Measurements from ENCODE around the gene SLC2A14. TPM values are rescaled to one million over a fixed set of nuclear protein-coding genes. Genes with fewer than 3 reads are reported as not detected.
"Not testable (repeated sequence)": the region's sequence is repeated elsewhere in the genome, so short reads cannot be mapped to it uniquely, and the experiment has no call there.

The SLC2A14 gene
- total RNA-seq, 1 donor from 2014 or later: not detected

GRCh38 chr12:7835116-7835515 is 37.6 kb downstream of the SLC2A14 start:
- TF ChIP-seq, protein P1, sequence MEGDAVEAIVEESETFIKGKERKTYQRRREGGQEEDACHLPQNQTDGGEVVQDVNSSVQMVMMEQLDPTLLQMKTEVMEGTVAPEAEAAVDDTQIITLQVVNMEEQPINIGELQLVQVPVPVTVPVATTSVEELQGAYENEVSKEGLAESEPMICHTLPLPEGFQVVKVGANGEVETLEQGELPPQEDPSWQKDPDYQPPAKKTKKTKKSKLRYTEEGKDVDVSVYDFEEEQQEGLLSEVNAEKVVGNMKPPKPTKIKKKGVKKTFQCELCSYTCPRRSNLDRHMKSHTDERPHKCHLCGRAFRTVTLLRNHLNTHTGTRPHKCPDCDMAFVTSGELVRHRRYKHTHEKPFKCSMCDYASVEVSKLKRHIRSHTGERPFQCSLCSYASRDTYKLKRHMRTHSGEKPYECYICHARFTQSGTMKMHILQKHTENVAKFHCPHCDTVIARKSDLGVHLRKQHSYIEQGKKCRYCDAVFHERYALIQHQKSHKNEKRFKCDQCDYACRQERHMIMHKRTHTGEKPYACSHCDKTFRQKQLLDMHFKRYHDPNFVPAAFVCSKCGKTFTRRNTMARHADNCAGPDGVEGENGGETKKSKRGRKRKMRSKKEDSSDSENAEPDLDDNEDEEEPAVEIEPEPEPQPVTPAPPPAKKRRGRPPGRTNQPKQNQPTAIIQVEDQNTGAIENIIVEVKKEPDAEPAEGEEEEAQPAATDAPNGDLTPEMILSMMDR (IDR thresholded peaks at IDR 0.05): no peak
- Histone ChIP-seq H3K4me3 (no peak overlapping the region), H3K9me3 (no peaks in the 10 kb centered on the region), H3K4me1 (no peaks in the 10 kb centered on the region), H3K36me3 (no peaks in the 10 kb centered on the region), H3K27me3 (no peaks in the 10 kb centered on the region), H3K27ac (no peak overlapping the region)
- intact Hi-C loops (cut with DNase I): no loop called here
- DNase-seq (ENCODE audit: low spot score in 2 of 2): no peak

DNA sequence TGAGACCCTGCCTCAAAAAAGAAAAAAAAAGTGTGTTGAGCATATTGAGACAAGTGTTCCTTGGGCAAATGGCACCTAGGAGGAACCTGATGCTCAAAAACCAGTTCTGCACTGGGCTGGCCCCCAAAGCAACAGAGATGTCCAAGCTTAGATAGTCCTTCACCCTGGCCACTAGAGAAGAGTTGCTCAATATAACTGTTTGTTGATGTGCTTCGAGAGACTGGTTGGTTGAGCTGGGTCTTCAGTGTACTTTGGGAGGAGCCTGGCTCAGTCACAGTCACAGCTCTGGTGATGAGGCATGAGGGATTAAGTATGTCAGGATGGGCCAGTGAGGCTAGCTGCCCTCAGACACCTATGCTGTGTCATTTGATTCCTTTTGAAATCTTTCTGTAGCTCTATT is 38.0 kb downstream of the SLC2A14 start:
- Histone ChIP-seq H3K36me3 (no peaks in the 10 kb centered on the region), H3K9me3 (no peaks in the 10 kb centered on the region), H3K27me3 (no peaks in the 10 kb centered on the region), H3K27ac (no peak overlapping the region), H3K4me1 (no peaks in the 10 kb centered on the region), H3K4me3 (no peak overlapping the region)
- TF ChIP-seq, protein P1 (IDR thresholded peaks at IDR 0.05): no peak
- no peak for DNase-seq (ENCODE audit: low spot score in 2 of 2)
- intact Hi-C loops (cut with DNase I): no loop called here

GRCh38 chr12:7833831-7834230 is 38.9 kb downstream of the SLC2A14 start:
- H3K4me3 ChIP-seq: no peak overlapping the region
- no peak for DNase-seq (ENCODE audit: low spot score in 2 of 2)
- TF ChIP-seq, protein P1 (IDR thresholded peaks at IDR 0.05): no peak
- no peak overlapping the region for H3K27ac ChIP-seq
- H3K27me3 ChIP-seq: no peaks in the 10 kb centered on the region
- H3K36me3 ChIP-seq: no peaks in the 10 kb centered on the region
- no peaks in the 10 kb centered on the region for H3K9me3 ChIP-seq
- intact Hi-C loops (cut with DNase I): no loop called here
- no peaks in the 10 kb centered on the region for H3K4me1 ChIP-seq

DNA sequence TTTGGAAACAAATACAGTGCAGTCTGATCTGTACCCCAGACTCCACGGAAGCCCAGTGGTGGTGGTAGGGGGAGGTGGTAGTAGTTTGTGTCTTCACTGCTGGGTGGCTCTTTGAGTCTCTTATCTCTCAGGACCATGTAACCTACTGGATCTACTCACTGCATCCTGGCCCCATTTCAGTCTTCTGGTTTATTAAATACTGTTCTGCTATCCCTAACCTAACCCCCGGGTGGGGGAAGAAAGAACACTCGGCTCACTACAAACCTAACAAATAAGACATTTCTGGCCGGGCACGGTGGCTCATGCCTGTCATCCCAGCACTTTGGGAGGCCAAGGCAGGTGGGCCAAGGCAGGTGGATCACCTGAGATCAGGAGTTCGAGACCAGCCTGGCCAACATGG is 39.5 kb downstream of the SLC2A14 start:
- H3K4me1 ChIP-seq; H3K27me3 ChIP-seq; H3K36me3 ChIP-seq; intact Hi-C loops (cut with DNase I); H3K27ac ChIP-seq; H3K9me3 ChIP-seq; DNase-seq (ENCODE audit: low spot score in 2 of 2); H3K4me3 ChIP-seq: not testable (repeated sequence)

GRCh38 chr12:7832059-7832696 is 40.5 kb downstream of the SLC2A14 start:
- Histone ChIP-seq H3K4me3 (no peak overlapping the region), H3K27me3 (no peaks in the 10 kb centered on the region), H3K4me1 (no peaks in the 10 kb centered on the region), H3K9me3 (no peaks in the 10 kb centered on the region), H3K27ac (no peak overlapping the region), H3K36me3 (no peaks in the 10 kb centered on the region)
- TF ChIP-seq, protein P1 (IDR thresholded peaks at IDR 0.05): peak in 1 of 3 experiments; percentile 30
- DNase-seq (ENCODE audit: low spot score in 2 of 2): no peak
- intact Hi-C loops (cut with DNase I): no loop called here

GRCh38 chr12:7829737-7830136 is 43.0 kb downstream of the SLC2A14 start:
- H3K4me3 ChIP-seq; H3K9me3 ChIP-seq; intact Hi-C loops (cut with DNase I): not testable (repeated sequence)

DNA sequence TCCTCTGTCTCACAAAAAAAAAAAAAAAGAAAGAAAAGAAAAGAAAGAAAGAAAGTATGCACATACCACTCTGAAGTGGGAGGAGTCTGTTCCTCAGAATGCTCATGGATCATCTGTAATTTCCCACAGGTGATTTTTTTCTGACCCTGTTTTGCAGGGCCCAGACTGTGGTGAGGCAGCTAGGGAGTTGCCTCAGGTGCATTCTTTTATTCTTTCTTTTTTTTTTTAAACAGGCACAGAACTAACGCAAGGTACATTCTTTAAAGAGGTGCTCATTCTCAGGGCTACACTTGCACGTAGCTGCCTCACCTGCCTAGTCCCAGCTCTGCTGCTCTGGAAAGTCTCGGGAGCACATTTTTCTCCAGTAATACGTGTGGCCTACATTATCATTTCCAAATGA is 47.0 kb downstream of the SLC2A14 start:
- DNase-seq (ENCODE audit: low spot score in 2 of 2); H3K9me3 ChIP-seq; H3K4me3 ChIP-seq; H3K27me3 ChIP-seq; H3K4me1 ChIP-seq; H3K36me3 ChIP-seq; H3K27ac ChIP-seq; intact Hi-C loops (cut with DNase I): not testable (repeated sequence)

More at GRCh38 chr12:7829737-7830136, 43.0 kb downstream of the SLC2A14 start:
- not testable (repeated sequence) for H3K27ac ChIP-seq; H3K27me3 ChIP-seq; H3K36me3 ChIP-seq; H3K4me1 ChIP-seq; DNase-seq (ENCODE audit: low spot score in 2 of 2)
